Tibial artery (tissue), 4 donors: ENCODE results near the gene CLTCL1.

Experiments used
- DNase-seq, 2 donors: peaks; one replicate each; pipeline ENCODE4 v3.0.0-alpha.2; 2019
- H3K27ac ChIP-seq, 2 donors: fragments of 200-600 bp; sonication (generic) in 1 of 2; 1 replicate in 1 of 2; 2 replicates in 1 of 2; pipeline ENCODE4 v1.5.1; 2018 to 2019; ENCODE audit warnings: mild to moderate bottlenecking in 1 of 2
- H3K27me3 ChIP-seq, 2 donors: fragments of 200-600 bp; sonication (generic) in 1 of 2; one replicate each; pipeline versions ENCODE4 v1.5.1 to v1.6.0; 2016 to 2019
- H3K36me3 ChIP-seq, 3 donors: fragments of 200-600 bp; sonication (generic) in 2 of 3; one replicate each; pipeline ENCODE4 v1.5.1; 2016 to 2019; ENCODE audit warnings: mild to moderate bottlenecking in 2 of 3
- H3K4me1 ChIP-seq, 4 donors: fragments of 200-600 bp; sonication (generic) in 2 of 4; 1 replicate in 3 of 4; 2 replicates in 1 of 4; pipeline ENCODE4 v1.5.1; 2016 to 2019
- H3K4me3 ChIP-seq, 2 donors: fragments of 200-600 bp; sonication (generic) in 1 of 2; 1 replicate in 1 of 2; 2 replicates in 1 of 2; pipeline ENCODE4 v1.5.1; 2018 to 2019; ENCODE audit warnings: mild to moderate bottlenecking in 2 of 2
- H3K9me3 ChIP-seq, 3 donors: fragments of 200-600 bp; sonication (generic) in 1 of 3; one replicate each; pipeline ENCODE4 v1.5.1; 2016 to 2019
- intact Hi-C: fragments of 100-400 bp; cut with DNase I; formaldehyde crosslinking; loops from one replicate; pipeline ENCODE4 v1.15.0; 2023; ENCODE audit warnings: low total_unique reads
- TF ChIP-seq, protein P1 (sequence below), 2 experiments: fragments of 200-600 bp in 1 of 2; fragments of 450-650 bp in 1 of 2; IDR thresholded peaks; one replicate each; pipeline ENCODE4 v1.5.1; 2017 to 2019; ENCODE audit warnings: antibody characterized with exemption in 2 of 2, mild to moderate bottlenecking in 1 of 2, moderate library complexity in 1 of 2

The CLTCL1 gene

GRCh38 chr22:19214078-19214473, 77.4 kb downstream of the CLTCL1 start:
- H3K4me3 ChIP-seq, result no peak overlapping the region
- intact Hi-C loops, result no loop called here
- H3K27ac ChIP-seq, result no peak overlapping the region
- TF ChIP-seq, protein P1, sequence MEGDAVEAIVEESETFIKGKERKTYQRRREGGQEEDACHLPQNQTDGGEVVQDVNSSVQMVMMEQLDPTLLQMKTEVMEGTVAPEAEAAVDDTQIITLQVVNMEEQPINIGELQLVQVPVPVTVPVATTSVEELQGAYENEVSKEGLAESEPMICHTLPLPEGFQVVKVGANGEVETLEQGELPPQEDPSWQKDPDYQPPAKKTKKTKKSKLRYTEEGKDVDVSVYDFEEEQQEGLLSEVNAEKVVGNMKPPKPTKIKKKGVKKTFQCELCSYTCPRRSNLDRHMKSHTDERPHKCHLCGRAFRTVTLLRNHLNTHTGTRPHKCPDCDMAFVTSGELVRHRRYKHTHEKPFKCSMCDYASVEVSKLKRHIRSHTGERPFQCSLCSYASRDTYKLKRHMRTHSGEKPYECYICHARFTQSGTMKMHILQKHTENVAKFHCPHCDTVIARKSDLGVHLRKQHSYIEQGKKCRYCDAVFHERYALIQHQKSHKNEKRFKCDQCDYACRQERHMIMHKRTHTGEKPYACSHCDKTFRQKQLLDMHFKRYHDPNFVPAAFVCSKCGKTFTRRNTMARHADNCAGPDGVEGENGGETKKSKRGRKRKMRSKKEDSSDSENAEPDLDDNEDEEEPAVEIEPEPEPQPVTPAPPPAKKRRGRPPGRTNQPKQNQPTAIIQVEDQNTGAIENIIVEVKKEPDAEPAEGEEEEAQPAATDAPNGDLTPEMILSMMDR (IDR thresholded peaks at IDR 0.05), result no peak
- no peak for DNase-seq
- peaks cover 5 to 11% (median 8%) of the 10 kb centered on the region in 4 donors for H3K4me1 ChIP-seq
- H3K36me3 ChIP-seq, result peaks cover 21 to 28% (median 23%) of the 10 kb centered on the region in 3 donors
- no peaks in the 10 kb centered on the region for H3K27me3 ChIP-seq
- no peaks in the 10 kb centered on the region for H3K9me3 ChIP-seq

- no peak for DNase-seq
- Histone ChIP-seq H3K4me3 (no peak overlapping the region), H3K4me1 (peaks cover 2 to 6% (median 3%) of the 10 kb centered on the region in 4 donors), H3K36me3 (peaks cover 27 to 34% (median 28%) of the 10 kb centered on the region in 3 donors), H3K9me3 (no peaks in the 10 kb centered on the region), H3K27me3 (no peaks in the 10 kb centered on the region), H3K27ac (no peak overlapping the region)
- TF ChIP-seq, protein P1 (IDR thresholded peaks at IDR 0.05), result no peak
- intact Hi-C loops, result no loop called here
Measured at GRCh38 chr22:19213442-19214077, 78.0 kb downstream of the CLTCL1 start.

DNA sequence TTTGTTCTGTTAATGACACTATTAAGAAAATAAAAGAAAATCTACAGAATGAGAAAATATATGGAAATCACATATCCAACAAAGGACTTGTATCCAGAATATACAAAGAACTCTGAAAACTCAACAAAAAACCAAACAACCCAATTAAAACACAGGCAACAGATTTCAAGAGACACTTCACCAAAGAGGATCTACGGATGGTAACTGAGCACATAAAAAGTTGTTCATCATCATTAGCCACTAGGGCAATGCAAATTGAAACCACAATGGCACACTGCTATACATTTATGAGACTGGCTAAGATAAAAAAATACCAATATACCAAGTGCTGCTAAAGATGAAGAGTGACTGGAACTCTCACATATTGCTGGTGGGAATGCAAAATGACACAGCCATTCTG, 78.5 kb downstream of the CLTCL1 start:
- Histone ChIP-seq H3K27me3 (no peaks in the 10 kb centered on the region), H3K27ac (no peak overlapping the region), H3K4me1 (peaks cover 0 to under 1% (median 0%) of the 10 kb centered on the region in 4 donors), H3K36me3 (peaks cover 29 to 39% (median 34%) of the 10 kb centered on the region in 3 donors), H3K4me3 (no peak overlapping the region), H3K9me3 (no peaks in the 10 kb centered on the region)
- TF ChIP-seq, protein P1 (IDR thresholded peaks at IDR 0.05), result no peak
- intact Hi-C loops, result no loop called here
- DNase-seq, result no peak

- Histone ChIP-seq H3K4me3 (no peak overlapping the region), H3K36me3 (peaks cover 30 to 44% (median 40%) of the 10 kb centered on the region in 3 donors), H3K4me1 (no peaks in the 10 kb centered on the region), H3K27ac (no peak overlapping the region), H3K9me3 (no peaks in the 10 kb centered on the region), H3K27me3 (no peaks in the 10 kb centered on the region)
- DNase-seq, result no peak
- TF ChIP-seq, protein P1 (IDR thresholded peaks at IDR 0.05), result no peak
- intact Hi-C loops, result no loop called here
Measured at GRCh38 chr22:19212302-19212870, 79.1 kb downstream of the CLTCL1 start.

GRCh38 chr22:19210188-19210587, 81.3 kb downstream of the CLTCL1 start:
- TF ChIP-seq, protein P1 (IDR thresholded peaks at IDR 0.05), result no peak
- DNase-seq, result no peak
- H3K9me3 ChIP-seq, result no peaks in the 10 kb centered on the region
- intact Hi-C loops, result no loop called here
- no peaks in the 10 kb centered on the region for H3K4me1 ChIP-seq
- H3K27ac ChIP-seq, result no peak overlapping the region
- no peaks in the 10 kb centered on the region for H3K27me3 ChIP-seq
- peaks cover 25 to 38% (median 35%) of the 10 kb centered on the region in 3 donors for H3K36me3 ChIP-seq
- no peak overlapping the region for H3K4me3 ChIP-seq
